ENCODE results near the gene CAMSAP2. TPM values are rescaled to one million over a fixed set of nuclear protein-coding genes. Genes with fewer than 3 reads are reported as not detected.

CAMSAP2 gene
- total RNA-seq, 1 experiment from 2014 or later: 23.4 TPM

DNA sequence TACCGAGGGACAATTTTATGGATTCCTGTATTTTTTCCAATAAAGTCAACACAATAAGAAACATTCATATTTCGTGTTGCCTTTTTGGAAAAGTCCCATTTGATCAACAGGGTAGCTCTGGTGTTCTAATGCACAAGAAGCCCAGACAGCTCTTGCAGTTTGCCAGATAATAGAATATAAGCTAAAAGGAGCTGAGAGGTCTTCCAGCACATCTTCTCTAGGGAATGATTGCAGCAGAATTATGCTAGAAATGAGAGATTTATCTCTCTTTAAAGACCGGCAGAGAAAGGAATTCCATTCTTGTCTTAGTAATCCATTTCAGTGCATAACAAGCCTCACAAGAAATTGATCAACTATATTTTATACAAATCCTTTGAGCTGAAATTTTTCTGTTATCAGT, 44.0 kb upstream of the CAMSAP2 start:
- intact Hi-C loops (cut with micrococcal nuclease; ENCODE audit: unreplicated experiment): no loop called here
- CTCF ChIA-PET: no interaction called here
- no peak overlapping the region for H3K4me3 Mint-ChIP-seq (ENCODE audit: unreplicated experiment)

DNA sequence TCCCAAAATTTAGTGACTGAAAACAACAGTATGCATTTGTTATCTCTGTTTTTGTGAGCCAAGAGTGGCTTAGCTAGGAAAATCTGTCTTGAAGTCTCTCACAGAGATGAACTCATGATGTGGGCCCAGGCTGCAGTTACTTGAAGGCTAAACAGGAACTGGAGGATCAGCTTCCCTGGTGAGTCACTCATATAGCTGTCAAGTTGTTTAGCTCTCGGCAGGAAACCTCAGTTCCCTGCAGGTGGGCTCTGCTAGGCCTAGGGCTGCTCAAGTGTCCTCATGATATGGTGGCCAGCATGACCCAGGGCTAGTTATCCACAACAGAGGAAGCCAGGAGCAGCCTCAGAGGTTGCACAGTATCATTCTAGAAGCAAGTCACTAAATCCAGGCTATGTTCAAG, 38.8 kb upstream of the CAMSAP2 start:
- H3K4me1 ChIP-seq: no peaks in the 10 kb centered on the region
- ChIA-PET CTCF (no interaction called here), POLR2A (no interaction called here)
- H3K36me3 Mint-ChIP-seq (ENCODE audit: insufficient read depth, unreplicated experiment): no peaks in the 10 kb centered on the region
- H3K4me1 Mint-ChIP-seq (ENCODE audit: low read depth, unreplicated experiment): no peaks in the 10 kb centered on the region
- no peaks in the 10 kb centered on the region for H3K27me3 ChIP-seq (replicated peaks; ENCODE audit: control insufficient read depth, insufficient read depth, low read length)
- no peaks in the 10 kb centered on the region for H3K9me3 ChIP-seq
- H3K27ac Mint-ChIP-seq (ENCODE audit: unreplicated experiment): no peak overlapping the region
- TF ChIP-seq, protein P1, sequence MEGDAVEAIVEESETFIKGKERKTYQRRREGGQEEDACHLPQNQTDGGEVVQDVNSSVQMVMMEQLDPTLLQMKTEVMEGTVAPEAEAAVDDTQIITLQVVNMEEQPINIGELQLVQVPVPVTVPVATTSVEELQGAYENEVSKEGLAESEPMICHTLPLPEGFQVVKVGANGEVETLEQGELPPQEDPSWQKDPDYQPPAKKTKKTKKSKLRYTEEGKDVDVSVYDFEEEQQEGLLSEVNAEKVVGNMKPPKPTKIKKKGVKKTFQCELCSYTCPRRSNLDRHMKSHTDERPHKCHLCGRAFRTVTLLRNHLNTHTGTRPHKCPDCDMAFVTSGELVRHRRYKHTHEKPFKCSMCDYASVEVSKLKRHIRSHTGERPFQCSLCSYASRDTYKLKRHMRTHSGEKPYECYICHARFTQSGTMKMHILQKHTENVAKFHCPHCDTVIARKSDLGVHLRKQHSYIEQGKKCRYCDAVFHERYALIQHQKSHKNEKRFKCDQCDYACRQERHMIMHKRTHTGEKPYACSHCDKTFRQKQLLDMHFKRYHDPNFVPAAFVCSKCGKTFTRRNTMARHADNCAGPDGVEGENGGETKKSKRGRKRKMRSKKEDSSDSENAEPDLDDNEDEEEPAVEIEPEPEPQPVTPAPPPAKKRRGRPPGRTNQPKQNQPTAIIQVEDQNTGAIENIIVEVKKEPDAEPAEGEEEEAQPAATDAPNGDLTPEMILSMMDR (IDR thresholded peaks at IDR 0.05; ENCODE audit: insufficient read depth in 1 of 2, low read depth in 1 of 2, low read length in 1 of 2, severe bottlenecking in 1 of 2, unreplicated experiment in 1 of 2): no peak
- H3K36me3 ChIP-seq (ENCODE audit: control insufficient read depth, insufficient read depth, low read length): no peaks in the 10 kb centered on the region
- BruUV-seq (replicated peaks): no TSS peak
- no peak for DNase-seq
- intact Hi-C loops (cut with micrococcal nuclease; ENCODE audit: unreplicated experiment): no loop called here
- no peak overlapping the region for H3K4me3 ChIP-seq (ENCODE audit: low read depth, low read length)
- H3K9me3 Mint-ChIP-seq (ENCODE audit: unreplicated experiment): no peaks in the 10 kb centered on the region
- H3K27me3 Mint-ChIP-seq (ENCODE audit: insufficient read depth, unreplicated experiment): peaks cover 2% of the 10 kb centered on the region
- no peak overlapping the region for H3K4me3 Mint-ChIP-seq (ENCODE audit: unreplicated experiment)

More for the DNA sequence above, 44.0 kb upstream of the CAMSAP2 start:
- Mint-ChIP-seq H3K9me3 (ENCODE audit: unreplicated experiment) (no peaks in the 10 kb centered on the region), H3K27me3 (ENCODE audit: insufficient read depth, unreplicated experiment) (no peaks in the 10 kb centered on the region), H3K27ac (ENCODE audit: unreplicated experiment) (no peak overlapping the region), H3K36me3 (ENCODE audit: insufficient read depth, unreplicated experiment) (no peaks in the 10 kb centered on the region), H3K4me1 (ENCODE audit: low read depth, unreplicated experiment) (no peaks in the 10 kb centered on the region)
- Histone ChIP-seq H3K4me3 (ENCODE audit: low read depth, low read length) (no peak overlapping the region), H3K36me3 (ENCODE audit: control insufficient read depth, insufficient read depth, low read length) (no peaks in the 10 kb centered on the region), H3K9me3 (no peaks in the 10 kb centered on the region), H3K27me3 (replicated peaks; ENCODE audit: control insufficient read depth, insufficient read depth, low read length) (no peaks in the 10 kb centered on the region), H3K4me1 (no peaks in the 10 kb centered on the region)
- DNase-seq: no peak
- no TSS peak for BruUV-seq (replicated peaks)
- TF ChIP-seq, protein P1 (IDR thresholded peaks at IDR 0.05; ENCODE audit: insufficient read depth in 1 of 2, low read depth in 1 of 2, low read length in 1 of 2, severe bottlenecking in 1 of 2, unreplicated experiment in 1 of 2): no peak
- POLR2A ChIA-PET: no interaction called here

DNA sequence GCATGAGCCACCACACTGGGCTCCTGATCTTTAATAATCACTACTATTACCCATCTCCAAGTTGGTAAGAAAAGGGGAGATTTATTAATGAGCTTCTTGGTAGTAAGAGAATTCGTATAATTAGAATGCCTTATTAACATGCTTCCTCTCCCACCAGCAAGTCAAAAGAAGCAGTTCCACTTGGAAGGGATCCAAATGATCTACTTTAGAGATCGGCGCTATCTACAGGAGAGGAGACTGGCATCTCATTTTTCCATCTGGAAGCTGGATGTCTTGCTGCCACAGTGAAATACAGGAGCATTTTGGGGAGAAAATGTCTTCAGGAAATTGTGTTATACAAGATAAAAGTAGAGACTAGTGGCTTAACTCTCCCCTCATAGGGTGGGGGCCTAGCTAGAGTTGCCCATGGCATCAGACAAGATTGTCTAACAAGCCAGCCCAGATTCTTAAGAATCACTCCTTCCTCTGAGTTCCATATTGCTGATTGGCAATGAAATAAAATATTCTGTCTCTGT, 33.6 kb upstream of the CAMSAP2 start:
- Histone ChIP-seq H3K4me3 (ENCODE audit: low read depth, low read length) (no peak overlapping the region), H3K36me3 (ENCODE audit: control insufficient read depth, insufficient read depth, low read length) (no peaks in the 10 kb centered on the region), H3K9me3 (no peaks in the 10 kb centered on the region), H3K27me3 (replicated peaks; ENCODE audit: control insufficient read depth, insufficient read depth, low read length) (no peaks in the 10 kb centered on the region), H3K4me1 (no peaks in the 10 kb centered on the region)
- H3K4me3 Mint-ChIP-seq (ENCODE audit: unreplicated experiment): no peak overlapping the region
- H3K9me3 Mint-ChIP-seq (ENCODE audit: unreplicated experiment): no peaks in the 10 kb centered on the region
- H3K27ac Mint-ChIP-seq (ENCODE audit: unreplicated experiment): no peak overlapping the region
- no peaks in the 10 kb centered on the region for H3K36me3 Mint-ChIP-seq (ENCODE audit: insufficient read depth, unreplicated experiment)
- TF ChIP-seq, protein P1 (IDR thresholded peaks at IDR 0.05; ENCODE audit: insufficient read depth in 1 of 2, low read depth in 1 of 2, low read length in 1 of 2, severe bottlenecking in 1 of 2, unreplicated experiment in 1 of 2): no peak
- BruUV-seq (replicated peaks): no TSS peak
- H3K4me1 Mint-ChIP-seq (ENCODE audit: low read depth, unreplicated experiment): no peaks in the 10 kb centered on the region
- intact Hi-C loops (cut with micrococcal nuclease; ENCODE audit: unreplicated experiment): no loop called here
- POLR2A ChIA-PET: no interaction called here
- no peak for DNase-seq
- CTCF ChIA-PET: no interaction called here
- peaks cover 2% of the 10 kb centered on the region for H3K27me3 Mint-ChIP-seq (ENCODE audit: insufficient read depth, unreplicated experiment)
